Type B pancreatic cell (in vitro differentiated cells): ENCODE results near the gene INPP5A. TPM values are rescaled to one million over a fixed set of nuclear protein-coding genes. Genes with fewer than 3 reads are reported as not detected.

ENCODE experiments used
- DNase-seq: peaks from one replicate; pipeline ENCODE4 v3.0.0; 2021; ENCODE audit warnings: mixed read lengths; ENCODE audit not compliant: unreplicated experiment; ENCODE audit errors: extremely low spot score
- H3K27ac Mint-ChIP-seq: 2 replicates; pipeline ENCODE4 v1.8.0; 2021; ENCODE audit warnings: mild to moderate bottlenecking, mixed read lengths
- H3K27me3 Mint-ChIP-seq: 2 replicates; pipeline ENCODE4 v1.8.0; 2021; ENCODE audit warnings: mixed read lengths
- H3K36me3 Mint-ChIP-seq: 2 replicates; pipeline ENCODE4 v1.8.0; 2021; ENCODE audit warnings: mixed read lengths
- H3K4me1 Mint-ChIP-seq: one replicate; pipeline ENCODE4 v1.8.0; 2021; ENCODE audit warnings: mixed read lengths; ENCODE audit not compliant: unreplicated experiment
- H3K4me3 Mint-ChIP-seq: 2 replicates; pipeline ENCODE4 v1.8.0; 2021; ENCODE audit warnings: mild to moderate bottlenecking, mixed read lengths
- H3K9me3 Mint-ChIP-seq: 2 replicates; pipeline ENCODE4 v1.8.0; 2021; ENCODE audit warnings: mixed read lengths
- CTCF ChIP-seq: fragments of 200-600 bp; sonication (generic); conservative IDR thresholded peaks from 2 replicates; pipeline ENCODE4 v1.5.0; 2021; ENCODE audit warnings: antibody characterized with exemption, mild to moderate bottlenecking
- total RNA-seq: library from RNA; stranded (reverse); gene quantifications from 2 replicates; pipeline ENCODE4 v1.2.1, GENCODE V29; 2021; ENCODE audit warnings: low replicate concordance

INPP5A gene
- total RNA-seq, 1 donor from 2014 or later = 26.6 TPM

- Mint-ChIP-seq H3K4me3 (no peak overlapping the region), H3K4me1 (peaks cover 12% of the 10 kb centered on the region), H3K9me3 (no peaks in the 10 kb centered on the region), H3K27ac (no peak overlapping the region), H3K36me3 (peaks cover 11% of the 10 kb centered on the region), H3K27me3 (peaks cover 3% of the 10 kb centered on the region)
- no peak for TF ChIP-seq CTCF
- no peak for DNase-seq
These were observed 189.4 kb downstream of the INPP5A start for GRCh38 chr10:132726951-132727350.

DNA sequence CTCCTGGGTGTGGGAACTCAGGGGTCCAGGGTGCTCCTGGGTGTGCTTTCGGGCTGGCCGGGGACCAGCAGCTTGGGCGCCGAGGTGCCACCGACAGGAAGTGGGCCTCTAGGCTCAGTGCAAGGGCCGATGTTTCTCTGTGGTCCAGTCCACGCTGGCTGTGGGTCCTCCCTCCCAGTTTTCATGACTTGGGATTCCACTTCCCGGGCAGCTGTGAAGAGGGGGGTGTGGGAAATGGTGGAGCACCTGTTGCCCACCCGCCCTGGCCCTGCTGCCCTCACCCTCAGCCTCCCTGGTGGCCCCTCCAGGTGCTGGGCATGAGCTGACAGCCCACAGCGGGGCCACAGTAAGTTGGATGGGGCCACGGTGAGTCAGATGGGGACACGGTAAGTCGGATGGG, 189.8 kb downstream of the INPP5A start:
- no peak for TF ChIP-seq CTCF
- no peak overlapping the region for H3K4me3 Mint-ChIP-seq
- peaks cover 3% of the 10 kb centered on the region for H3K27me3 Mint-ChIP-seq
- H3K9me3 Mint-ChIP-seq = no peaks in the 10 kb centered on the region
- H3K27ac Mint-ChIP-seq = no peak overlapping the region
- no peak for DNase-seq
- peaks cover 8% of the 10 kb centered on the region for H3K4me1 Mint-ChIP-seq
- H3K36me3 Mint-ChIP-seq = peaks cover 14% of the 10 kb centered on the region

DNA sequence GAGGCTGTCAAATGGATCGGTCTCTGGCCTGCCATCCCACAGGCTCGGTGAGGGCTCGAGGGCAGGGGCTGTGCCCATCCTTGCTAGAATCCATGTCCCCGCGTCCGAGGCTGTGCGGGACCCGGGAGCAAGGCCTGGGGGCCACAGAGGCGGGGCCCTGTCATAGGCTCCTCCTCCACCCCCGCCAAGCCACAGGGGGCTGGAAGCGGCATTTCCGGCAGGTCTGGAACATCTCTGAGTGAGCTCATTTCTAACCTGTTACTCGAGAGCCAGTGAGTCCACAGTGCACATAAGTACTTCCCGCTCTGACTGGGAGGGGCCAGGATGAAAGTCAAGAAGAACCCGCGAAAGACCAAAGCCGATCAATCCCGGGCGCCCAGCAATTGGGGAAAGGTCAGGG, 190.7 kb downstream of the INPP5A start:
- H3K4me3 Mint-ChIP-seq = no peak overlapping the region
- H3K27ac Mint-ChIP-seq = no peak overlapping the region
- DNase-seq = no peak
- H3K27me3 Mint-ChIP-seq = no peaks in the 10 kb centered on the region
- H3K36me3 Mint-ChIP-seq = peaks cover 14% of the 10 kb centered on the region
- TF ChIP-seq CTCF = no peak
- H3K4me1 Mint-ChIP-seq = no peaks in the 10 kb centered on the region
- no peaks in the 10 kb centered on the region for H3K9me3 Mint-ChIP-seq

- no peak for TF ChIP-seq CTCF
- Mint-ChIP-seq H3K9me3 (no peaks in the 10 kb centered on the region), H3K4me3 (no peak overlapping the region), H3K27ac (no peak overlapping the region), H3K4me1 (no peaks in the 10 kb centered on the region), H3K27me3 (no peaks in the 10 kb centered on the region), H3K36me3 (peaks cover 14% of the 10 kb centered on the region)
- no peak for DNase-seq
These were observed 191.2 kb downstream of the INPP5A start for GRCh38 chr10:132728741-132729140.

- Mint-ChIP-seq H3K4me1 (no peaks in the 10 kb centered on the region), H3K27ac (no peak overlapping the region), H3K9me3 (no peaks in the 10 kb centered on the region), H3K36me3 (peaks cover 14% of the 10 kb centered on the region), H3K27me3 (no peaks in the 10 kb centered on the region), H3K4me3 (no peak overlapping the region)
- TF ChIP-seq CTCF = no peak
- DNase-seq = no peak
These were observed 192.4 kb downstream of the INPP5A start for GRCh38 chr10:132729810-132730572.
